Kidney (tissue), 14 donors: Measurements from ENCODE around the gene HIVEP3. TPM values are rescaled to one million over a fixed set of nuclear protein-coding genes. Genes with fewer than 3 reads are reported as not detected.
"Not testable (repeated sequence)": the region's sequence is repeated elsewhere in the genome, so short reads cannot be mapped to it uniquely, and the experiment has no call there.

ENCODE experiments used
- DNase-seq, 5 donors: peaks; one replicate each; pipeline ENCODE4 v3.0.0-alpha.2; 2013 to 2020
- FAIRE-seq: peaks from 2 replicates; lab custom pipeline; 2012; peaks lifted over from hg19 to GRCh38; lab: Jason Lieb, UNC
- H3K27ac ChIP-seq, 2 donors: one replicate each; pipeline ENCODE4 v1.7.0; 2013; ENCODE audit warnings: low read depth in 2 of 2, low read length in 2 of 2, inconsistent platforms in 1 of 2
- H3K27me3 ChIP-seq: one replicate; pipeline ENCODE4 v1.7.1; 2013; ENCODE audit warnings: low read length, inconsistent platforms; ENCODE audit not compliant: control insufficient read depth, insufficient read depth
- H3K36me3 ChIP-seq, 3 donors: one replicate each; pipeline versions ENCODE4 v1.7.0 to v1.7.1; 2013; ENCODE audit warnings: low read length in 3 of 3, control low read depth in 1 of 3, inconsistent platforms in 1 of 3; ENCODE audit not compliant: insufficient read depth in 3 of 3, control insufficient read depth in 2 of 3
- H3K4me1 ChIP-seq, 3 donors: one replicate each; pipeline versions ENCODE4 v1.7.0 to v1.7.1; 2013; ENCODE audit warnings: low read length in 3 of 3, inconsistent platforms in 1 of 3, low read depth in 1 of 3; ENCODE audit not compliant: control insufficient read depth in 2 of 3, insufficient read depth in 2 of 3
- H3K4me3 ChIP-seq, 3 donors: one replicate each; pipeline versions ENCODE4 v1.7.0 to v1.8.1; 2013; ENCODE audit warnings: low read length in 3 of 3, control low read depth in 1 of 3, inconsistent platforms in 1 of 3
- H3K9ac ChIP-seq, 3 donors: one replicate each; pipeline versions ENCODE4 v1.7.0 to v1.7.1; 2013; ENCODE audit warnings: low read length in 3 of 3, control low read depth in 1 of 3, inconsistent platforms in 1 of 3
- H3K9me3 ChIP-seq, 3 donors: one replicate each; pipeline versions ENCODE4 v1.7.0 to v1.7.1; 2013; ENCODE audit warnings: low read length in 3 of 3, control low read depth in 1 of 3, inconsistent platforms in 1 of 3; ENCODE audit not compliant: control insufficient read depth in 2 of 3, insufficient read depth in 1 of 3
- CTCF ChIP-seq: IDR thresholded peaks from 3 replicates; pipeline ENCODE4 v1.5.1; 2012; ENCODE audit warnings: mild to moderate bottlenecking, moderate library complexity, borderline replicate concordance; ENCODE audit not compliant: insufficient read depth; ENCODE audit errors: extremely low read depth
- intact Hi-C: fragments of 100-400 bp; cut with DNase I; formaldehyde crosslinking; loops from one replicate; pipeline ENCODE4 v1.11.1; 2022
- polyA plus RNA-seq: library from polyadenylated mRNA; stranded (reverse); fragments of 350-450 nt; fragmentation: Illumina TruSeq; extraction: RNeasy Lipid Tissue Mini Kit (QIAGEN cat#74804); gene quantifications from one replicate; pipeline ENCODE4 v1.2.3, GENCODE V29; 2014; ENCODE audit warnings: low read depth, low replicate concordance; ENCODE audit not compliant: insufficient read depth
- total RNA-seq: library from RNA; stranded (reverse); fragmentation: NEBNext Ultra II Directional; extraction: Animal tissue kit (Norgen Biotek cat#: 25700); gene quantifications from one replicate; pipeline ENCODE4 v1.2.1, GENCODE V29; 2021
- donor health status: control.
- donor health status: control.
- donor health status: control.
- donor health status: control.
- donor health status: control.
- donor health status: DM: yes; HTN: yes; CAD: no.
- donor health status: Normal renal cell carcinoma (clear cell type).

The HIVEP3 gene
- total and polyA plus RNA-seq, 2 donors from 2014 or later = 3.5 to 11.0 TPM

- no peaks in the 10 kb centered on the region for H3K36me3 ChIP-seq
- H3K4me1 ChIP-seq = peaks cover 0 to 2% (median 0%) of the 10 kb centered on the region in 3 donors
- intact Hi-C loops = no loop called here
- no peaks in the 10 kb centered on the region for H3K9me3 ChIP-seq
- TF ChIP-seq CTCF = no peak
- FAIRE-seq (no peak), DNase-seq (no peak)
- H3K9ac ChIP-seq = no peak overlapping the region
- no peak overlapping the region for H3K27ac ChIP-seq
- no peaks in the 10 kb centered on the region for H3K27me3 ChIP-seq
- H3K4me3 ChIP-seq = no peak overlapping the region
Measured at GRCh38 chr1:41950820-41951219, 32.1 kb upstream of the HIVEP3 start.

- H3K9ac ChIP-seq, H3K27ac ChIP-seq, DNase-seq, H3K9me3 ChIP-seq, H3K4me1 ChIP-seq, H3K27me3 ChIP-seq, H3K36me3 ChIP-seq, H3K4me3 ChIP-seq, intact Hi-C loops, FAIRE-seq: not testable (repeated sequence)
Measured at GRCh38 chr1:41945946-41946345, 27.2 kb upstream of the HIVEP3 start.

- Histone ChIP-seq H3K36me3 (no peaks in the 10 kb centered on the region), H3K4me1 (no peaks in the 10 kb centered on the region), H3K9me3 (no peaks in the 10 kb centered on the region), H3K27me3 (no peaks in the 10 kb centered on the region), H3K4me3 (no peak overlapping the region), H3K9ac (no peak overlapping the region), H3K27ac (no peak overlapping the region)
- DNase-seq (no peak), FAIRE-seq (no peak)
- TF ChIP-seq CTCF = no peak
- intact Hi-C loops = no loop called here
Measured at GRCh38 chr1:41943717-41944116, 25.0 kb upstream of the HIVEP3 start.

GRCh38 chr1:41942278-41942677, 23.6 kb upstream of the HIVEP3 start:
- Histone ChIP-seq H3K4me1 (no peaks in the 10 kb centered on the region), H3K9ac (no peak overlapping the region), H3K9me3 (no peaks in the 10 kb centered on the region), H3K27ac (no peak overlapping the region), H3K4me3 (no peak overlapping the region), H3K27me3 (no peaks in the 10 kb centered on the region), H3K36me3 (no peaks in the 10 kb centered on the region)
- no peak for DNase-seq
- TF ChIP-seq CTCF = no peak
- no peak for FAIRE-seq
- intact Hi-C loops = no loop called here
